LNCaP clone FGC (cell line): ENCODE results near the gene NOL4.
A peak's percentile ranks its signal among the peaks of the same experiment; 100 is the strongest.
"Not testable (repeated sequence)": the region's sequence is repeated elsewhere in the genome, so short reads cannot be mapped to it uniquely, and the experiment has no call there.

Experiments used
- DNase-seq: peaks from one replicate; pipeline ENCODE4 v3.0.0-alpha.2; 2011; ENCODE audit warnings: low read depth
- H3K4me3 ChIP-seq: 2 replicates; pipeline ENCODE4 v1.5.1; 2011; ENCODE audit warnings: mild to moderate bottlenecking, low read depth, low read length, control low read depth
- TF ChIP-seq, protein P1 (sequence below): IDR thresholded peaks from 2 replicates; pipeline ENCODE4 v1.5.1; 2012; ENCODE audit warnings: mild to moderate bottlenecking; ENCODE audit not compliant: control insufficient read depth, insufficient read depth; ENCODE audit errors: extremely low read depth

NOL4 gene, protein sequence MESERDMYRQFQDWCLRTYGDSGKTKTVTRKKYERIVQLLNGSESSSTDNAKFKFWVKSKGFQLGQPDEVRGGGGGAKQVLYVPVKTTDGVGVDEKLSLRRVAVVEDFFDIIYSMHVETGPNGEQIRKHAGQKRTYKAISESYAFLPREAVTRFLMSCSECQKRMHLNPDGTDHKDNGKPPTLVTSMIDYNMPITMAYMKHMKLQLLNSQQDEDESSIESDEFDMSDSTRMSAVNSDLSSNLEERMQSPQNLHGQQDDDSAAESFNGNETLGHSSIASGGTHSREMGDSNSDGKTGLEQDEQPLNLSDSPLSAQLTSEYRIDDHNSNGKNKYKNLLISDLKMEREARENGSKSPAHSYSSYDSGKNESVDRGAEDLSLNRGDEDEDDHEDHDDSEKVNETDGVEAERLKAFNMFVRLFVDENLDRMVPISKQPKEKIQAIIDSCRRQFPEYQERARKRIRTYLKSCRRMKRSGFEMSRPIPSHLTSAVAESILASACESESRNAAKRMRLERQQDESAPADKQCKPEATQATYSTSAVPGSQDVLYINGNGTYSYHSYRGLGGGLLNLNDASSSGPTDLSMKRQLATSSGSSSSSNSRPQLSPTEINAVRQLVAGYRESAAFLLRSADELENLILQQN

DNA sequence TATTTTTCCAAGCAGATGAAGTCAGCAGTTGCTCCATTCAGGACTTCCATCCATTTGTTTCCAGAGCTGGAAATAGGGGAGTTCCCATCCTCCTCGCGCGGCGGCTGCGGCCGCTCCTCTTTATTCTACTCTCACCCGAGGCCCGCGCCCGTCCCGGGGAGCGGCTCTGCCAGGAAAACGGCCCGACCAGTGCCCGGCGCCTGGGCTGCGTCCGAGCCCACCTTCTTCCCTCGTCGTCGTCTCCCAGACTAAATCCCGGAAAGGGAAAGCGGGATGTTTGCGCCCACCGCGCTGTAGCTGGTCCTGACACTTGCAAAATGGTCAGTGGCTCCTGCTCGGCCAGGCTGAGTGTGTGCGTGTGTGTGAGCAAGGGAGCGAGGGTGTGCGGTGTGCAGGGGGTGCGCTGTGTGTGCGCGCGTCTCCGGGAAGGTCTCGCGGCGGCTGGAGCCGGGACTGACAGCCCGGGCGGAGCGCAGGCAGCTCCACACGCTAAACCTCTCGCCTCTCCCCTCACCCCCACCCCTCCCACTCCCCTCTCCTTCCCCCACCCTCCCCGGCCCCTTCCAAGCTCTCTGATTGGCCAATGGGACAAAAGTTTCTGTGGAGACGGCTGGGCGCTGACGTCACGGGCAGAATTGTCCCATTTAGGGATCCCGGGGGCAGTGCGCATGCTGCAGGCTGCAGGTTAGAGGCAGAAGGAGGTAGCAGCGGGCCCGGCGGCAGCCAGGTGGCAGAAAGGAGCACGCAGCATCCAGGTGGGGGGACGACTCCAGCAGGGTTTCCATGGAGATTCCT, at the start of gene NOL4:
TSS of gene NOL4 (minus strand) at position 491 of the 795 bp plus-strand sequence. CDS start 1,660 bp downstream, outside the sequence.
- peak within 1 kb of the TSS; percentile 30; the same call in 1 of the 2 replicates for H3K4me3 ChIP-seq
- TF ChIP-seq, protein P1, sequence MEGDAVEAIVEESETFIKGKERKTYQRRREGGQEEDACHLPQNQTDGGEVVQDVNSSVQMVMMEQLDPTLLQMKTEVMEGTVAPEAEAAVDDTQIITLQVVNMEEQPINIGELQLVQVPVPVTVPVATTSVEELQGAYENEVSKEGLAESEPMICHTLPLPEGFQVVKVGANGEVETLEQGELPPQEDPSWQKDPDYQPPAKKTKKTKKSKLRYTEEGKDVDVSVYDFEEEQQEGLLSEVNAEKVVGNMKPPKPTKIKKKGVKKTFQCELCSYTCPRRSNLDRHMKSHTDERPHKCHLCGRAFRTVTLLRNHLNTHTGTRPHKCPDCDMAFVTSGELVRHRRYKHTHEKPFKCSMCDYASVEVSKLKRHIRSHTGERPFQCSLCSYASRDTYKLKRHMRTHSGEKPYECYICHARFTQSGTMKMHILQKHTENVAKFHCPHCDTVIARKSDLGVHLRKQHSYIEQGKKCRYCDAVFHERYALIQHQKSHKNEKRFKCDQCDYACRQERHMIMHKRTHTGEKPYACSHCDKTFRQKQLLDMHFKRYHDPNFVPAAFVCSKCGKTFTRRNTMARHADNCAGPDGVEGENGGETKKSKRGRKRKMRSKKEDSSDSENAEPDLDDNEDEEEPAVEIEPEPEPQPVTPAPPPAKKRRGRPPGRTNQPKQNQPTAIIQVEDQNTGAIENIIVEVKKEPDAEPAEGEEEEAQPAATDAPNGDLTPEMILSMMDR: peak; percentile 73

DNA sequence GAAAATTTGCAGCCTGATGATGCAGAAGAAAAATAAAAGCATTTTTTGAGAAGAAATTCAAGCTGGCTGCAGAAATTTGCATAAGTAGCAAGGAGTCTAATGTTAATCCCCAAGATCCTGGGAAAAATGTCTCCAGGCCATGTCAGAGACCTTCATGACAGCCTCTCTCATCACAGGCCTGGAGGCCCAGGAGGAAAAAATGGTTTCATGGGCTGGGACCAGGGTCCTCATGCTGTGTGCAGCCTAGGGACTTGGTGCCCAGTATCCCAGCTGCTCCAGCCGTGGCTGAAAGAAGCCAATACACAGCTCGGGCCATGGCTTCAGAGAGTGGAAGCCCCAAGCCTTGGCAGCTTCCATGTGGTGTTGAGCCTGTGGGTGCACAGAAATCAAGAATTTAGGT, 41.3 kb upstream of the NOL4 start:
- H3K4me3 ChIP-seq, DNase-seq: not testable (repeated sequence)

More for the DNA sequence above, at the start of gene NOL4:
- peak; percentile 3 for DNase-seq

DNA sequence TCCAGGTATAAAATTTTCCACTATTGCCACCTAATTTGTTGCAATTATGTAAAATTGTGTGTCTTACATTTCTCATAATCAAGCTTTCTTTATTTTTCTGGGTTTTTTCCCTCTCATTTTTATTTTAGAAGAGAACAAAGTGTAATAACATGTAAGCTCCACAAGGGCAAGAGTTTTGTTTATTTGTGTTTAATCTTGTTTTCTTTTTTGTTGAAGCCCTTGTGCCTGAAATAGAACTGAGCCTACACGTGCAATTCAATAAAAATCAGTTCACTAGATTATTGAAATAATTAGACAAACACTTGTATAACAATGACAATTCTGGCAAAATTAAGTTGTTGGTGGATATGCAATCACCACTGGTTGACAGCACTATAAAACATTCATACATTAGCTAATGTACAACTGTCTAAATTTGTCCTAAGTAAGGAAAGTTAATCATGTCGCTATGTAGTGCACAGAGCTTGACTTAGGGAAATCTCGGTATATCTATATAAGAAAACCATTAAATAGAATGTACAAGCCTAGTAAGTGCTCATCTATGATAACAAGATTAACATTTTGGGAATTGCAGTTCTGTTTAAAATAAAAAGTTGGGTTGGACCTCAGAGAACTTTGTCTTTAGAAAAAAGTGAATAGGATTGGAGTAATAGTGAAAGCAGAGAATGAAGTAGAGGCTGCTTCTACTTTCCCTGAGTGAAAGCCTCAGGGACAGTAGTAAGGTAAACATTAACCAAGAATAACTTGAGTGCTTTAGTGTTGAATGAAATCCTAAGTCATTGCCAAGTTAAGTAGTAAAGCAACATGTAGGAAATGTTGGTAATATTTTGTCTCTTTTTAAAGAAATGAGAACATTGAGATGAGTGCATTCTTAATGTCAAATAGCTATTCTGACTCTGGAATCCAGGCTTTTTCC, 37.4 kb upstream of the NOL4 start:
- H3K4me3 ChIP-seq: no peak overlapping the region
- TF ChIP-seq, protein P1: no peak
- DNase-seq: no peak

DNA sequence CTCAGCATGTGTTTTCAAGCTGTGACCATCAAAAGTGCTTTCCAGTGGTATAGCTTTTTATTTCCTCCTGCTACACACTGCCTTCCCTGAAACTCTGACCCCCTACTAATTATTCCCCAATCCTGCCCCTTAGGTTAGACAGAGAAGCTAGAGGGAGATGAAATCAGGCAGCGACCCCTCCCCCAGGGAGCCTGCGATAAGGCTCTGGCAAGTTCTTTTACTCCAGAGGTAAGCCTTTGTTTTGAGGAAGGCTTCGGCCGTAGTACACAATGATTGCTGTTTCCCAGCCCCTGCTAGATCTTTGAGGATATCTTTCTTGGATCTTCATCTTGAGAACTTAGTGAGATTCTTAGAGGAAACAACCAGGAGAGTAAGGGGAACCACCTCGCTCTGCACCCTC, 33.5 kb upstream of the NOL4 start:
- no peak overlapping the region for H3K4me3 ChIP-seq
- DNase-seq: no peak
- TF ChIP-seq, protein P1: no peak

DNA sequence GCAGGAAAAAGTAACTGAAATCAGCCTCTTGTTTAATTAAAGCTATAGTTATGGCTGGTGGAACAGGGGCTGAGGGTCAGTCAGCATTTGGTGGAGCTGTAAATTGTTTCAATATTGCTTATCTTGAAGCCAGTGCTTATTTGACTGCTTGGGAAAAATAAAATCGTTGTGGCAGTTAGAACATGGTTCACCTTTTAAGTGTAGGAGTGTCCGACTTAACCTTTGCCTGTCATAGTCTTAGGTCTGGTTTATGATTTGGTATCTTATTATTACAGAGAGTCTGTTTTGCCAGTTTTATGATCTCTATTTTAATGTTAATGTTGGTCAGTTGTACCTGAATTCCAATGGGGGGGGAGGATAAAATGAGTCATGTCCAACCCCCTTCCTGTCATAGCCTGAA, 27.2 kb upstream of the NOL4 start:
- TF ChIP-seq, protein P1: no peak
- H3K4me3 ChIP-seq: no peak overlapping the region
- no peak for DNase-seq

DNA sequence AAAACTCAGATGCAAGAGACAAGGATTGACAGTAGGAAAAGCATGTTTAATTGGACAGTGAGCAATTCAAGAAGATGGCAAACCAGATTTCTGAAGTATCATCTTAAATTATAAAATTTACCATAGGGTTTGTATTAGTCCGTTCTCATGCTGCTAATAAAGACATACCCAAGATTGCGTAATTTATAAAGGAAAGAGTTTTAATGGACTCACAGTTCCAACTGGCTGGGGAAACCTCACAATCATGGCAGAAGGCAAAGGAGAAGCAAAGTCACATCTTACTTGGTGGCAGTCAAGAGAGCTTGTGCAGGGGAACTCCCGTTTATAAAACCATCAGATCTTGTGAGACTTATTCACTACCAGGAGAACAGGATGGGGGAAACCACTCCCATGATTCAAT, 24.0 kb upstream of the NOL4 start:
- no peak overlapping the region for H3K4me3 ChIP-seq
- TF ChIP-seq, protein P1: no peak
- DNase-seq: no peak
